Vagina (tissue), 2 donors: ENCODE data around the gene DDX27.

Experiments
- POLR2A ChIP-seq, 2 donors: fragments of 450-650 bp; IDR thresholded peaks; one replicate each; pipeline ENCODE4 v1.6.1; 2017; ENCODE audit warnings: antibody characterized with exemption in 2 of 2, mild to moderate bottlenecking in 2 of 2, moderate library complexity in 2 of 2
- POLR2AphosphoS5 ChIP-seq, 2 donors: sonication (generic); formaldehyde crosslinking; IDR thresholded peaks; one replicate each; pipeline ENCODE4 v1.9.0; 2017; ENCODE audit warnings: antibody characterized with exemption in 2 of 2, mild to moderate bottlenecking in 2 of 2, low read depth in 1 of 2; ENCODE audit not compliant: insufficient read depth in 1 of 2
- TF ChIP-seq, protein P1 (sequence below), 3 experiments: fragments of 450-650 bp in 2 of 3; fragments of 200-600 bp in 1 of 3; sonication (generic) in 1 of 3; IDR thresholded peaks; one replicate each; pipeline ENCODE4 v1.5.1; 2017 to 2019; ENCODE audit warnings: antibody characterized with exemption in 3 of 3, mild to moderate bottlenecking in 2 of 3, moderate library complexity in 2 of 3

DNA sequence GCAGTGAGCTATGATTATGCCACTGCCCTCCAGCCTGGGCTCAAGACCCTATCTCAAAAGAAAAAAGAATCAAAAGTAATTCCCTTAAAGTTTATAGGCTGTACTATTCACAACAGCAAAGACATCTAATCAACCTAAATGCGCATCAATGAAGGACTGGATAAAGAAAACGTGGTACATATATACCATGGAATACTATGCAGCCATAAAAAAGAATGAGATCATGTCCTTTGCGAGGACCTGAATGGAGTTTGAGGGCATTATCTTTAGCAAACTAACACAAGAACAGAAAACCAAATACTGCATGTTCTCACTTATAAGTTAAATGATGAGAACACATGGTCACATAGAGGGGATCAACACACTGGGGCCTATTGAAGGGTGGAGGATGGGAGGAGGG, 42.0 kb downstream of the DDX27 start:
- TF ChIP-seq, protein P1, sequence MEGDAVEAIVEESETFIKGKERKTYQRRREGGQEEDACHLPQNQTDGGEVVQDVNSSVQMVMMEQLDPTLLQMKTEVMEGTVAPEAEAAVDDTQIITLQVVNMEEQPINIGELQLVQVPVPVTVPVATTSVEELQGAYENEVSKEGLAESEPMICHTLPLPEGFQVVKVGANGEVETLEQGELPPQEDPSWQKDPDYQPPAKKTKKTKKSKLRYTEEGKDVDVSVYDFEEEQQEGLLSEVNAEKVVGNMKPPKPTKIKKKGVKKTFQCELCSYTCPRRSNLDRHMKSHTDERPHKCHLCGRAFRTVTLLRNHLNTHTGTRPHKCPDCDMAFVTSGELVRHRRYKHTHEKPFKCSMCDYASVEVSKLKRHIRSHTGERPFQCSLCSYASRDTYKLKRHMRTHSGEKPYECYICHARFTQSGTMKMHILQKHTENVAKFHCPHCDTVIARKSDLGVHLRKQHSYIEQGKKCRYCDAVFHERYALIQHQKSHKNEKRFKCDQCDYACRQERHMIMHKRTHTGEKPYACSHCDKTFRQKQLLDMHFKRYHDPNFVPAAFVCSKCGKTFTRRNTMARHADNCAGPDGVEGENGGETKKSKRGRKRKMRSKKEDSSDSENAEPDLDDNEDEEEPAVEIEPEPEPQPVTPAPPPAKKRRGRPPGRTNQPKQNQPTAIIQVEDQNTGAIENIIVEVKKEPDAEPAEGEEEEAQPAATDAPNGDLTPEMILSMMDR (IDR thresholded peaks at IDR 0.05) = no peak
- TF ChIP-seq POLR2A (IDR thresholded peaks at IDR 0.05) (no peak), POLR2AphosphoS5 (IDR thresholded peaks at IDR 0.05; ENCODE audit: insufficient read depth in 1 of 2, low read depth in 1 of 2) (no peak)
